GM12878 (cell line): ENCODE measurements around the gene ZNF805.

Experiments used
- PAX8 ChIP-seq: fragments of 450-650 bp; IDR thresholded peaks from 2 replicates; pipeline ENCODE4 v1.6.1; 2017; ENCODE audit warnings: mild to moderate bottlenecking, moderate library complexity
- YY1 ChIP-seq: IDR thresholded peaks from 2 replicates; pipeline ENCODE4 v1.6.1; 2011; ENCODE audit warnings: low read depth, mild to moderate bottlenecking, low read length
- ZNF274 ChIP-seq: IDR thresholded peaks from one replicate; pipeline ENCODE4 v1.8.0; 2011; ENCODE audit not compliant: insufficient read length, insufficient read depth
- TF ChIP-seq, protein P1 (sequence below), 3 experiments: IDR thresholded peaks in 2 of 3; conservative IDR thresholded peaks in 1 of 3; 2 replicates each; pipeline ENCODE4 v1.5.1; 2011; ENCODE audit warnings: low read depth in 3 of 3, low read length in 3 of 3, mild to moderate bottlenecking in 3 of 3, control low read depth in 2 of 3, moderate library complexity in 2 of 3, inconsistent platforms in 1 of 3, mixed read lengths in 1 of 3; ENCODE audit not compliant: control insufficient read depth in 2 of 3, insufficient read depth in 1 of 3; ENCODE audit errors: extremely low read depth in 1 of 3
- TF ChIP-seq, protein P2 (sequence below): IDR thresholded peaks from 2 replicates; pipeline ENCODE4 v1.6.1; 2011; ENCODE audit warnings: low read depth, low read length, improper control_type of control experiment, borderline replicate concordance

DNA sequence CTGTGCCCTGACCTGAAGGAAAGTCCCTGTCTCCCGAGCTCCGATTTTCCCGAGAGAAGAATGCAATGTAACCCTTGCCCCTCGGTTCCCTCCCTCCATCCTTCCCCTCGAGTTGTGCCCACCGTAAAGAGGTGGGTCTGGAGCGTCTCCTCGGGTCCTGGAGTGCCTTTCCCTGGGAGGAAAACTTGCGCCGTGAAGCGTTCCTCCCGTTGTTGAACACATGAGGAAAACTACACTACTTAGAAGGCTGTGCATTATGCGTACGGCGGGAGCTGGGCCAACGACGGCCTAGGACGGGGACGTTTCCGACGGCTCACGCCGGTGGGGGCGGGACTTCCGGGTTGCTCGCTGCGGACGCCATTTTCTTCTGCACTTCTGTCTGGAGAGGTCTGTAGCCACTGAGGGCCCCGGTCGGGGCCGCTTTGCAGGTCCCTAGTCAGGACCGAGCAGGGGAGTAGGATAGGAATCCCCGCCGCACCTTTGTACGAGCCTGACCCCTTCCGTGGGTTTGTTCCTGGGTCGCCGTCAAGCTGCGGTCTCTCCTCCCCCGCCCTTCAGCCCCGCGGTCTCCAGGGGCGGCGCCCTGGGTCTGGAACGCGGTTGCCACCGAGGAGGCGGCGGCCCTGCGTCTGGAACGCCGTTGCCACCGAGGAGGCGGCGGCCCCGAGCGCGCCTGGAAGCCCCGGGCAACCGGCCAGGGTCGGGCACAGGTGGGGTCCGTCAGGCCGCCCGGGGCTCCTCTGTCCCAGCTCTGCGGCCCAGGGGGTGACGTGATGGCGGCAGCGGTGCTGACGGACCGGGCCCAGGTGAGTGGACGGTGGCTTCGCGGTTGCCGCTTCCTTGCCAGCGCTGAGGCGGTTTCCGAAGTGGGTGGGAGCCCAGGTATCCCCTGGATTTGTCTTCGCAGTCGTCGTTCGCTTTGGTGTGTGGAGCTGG is 49.0 kb upstream of the ZNF805 start, which contains the start of gene ZNF264:
- TF ChIP-seq YY1 (peak; percentile 96), ZNF274 (no peak), PAX8 (no peak)
- TF ChIP-seq, protein P1, sequence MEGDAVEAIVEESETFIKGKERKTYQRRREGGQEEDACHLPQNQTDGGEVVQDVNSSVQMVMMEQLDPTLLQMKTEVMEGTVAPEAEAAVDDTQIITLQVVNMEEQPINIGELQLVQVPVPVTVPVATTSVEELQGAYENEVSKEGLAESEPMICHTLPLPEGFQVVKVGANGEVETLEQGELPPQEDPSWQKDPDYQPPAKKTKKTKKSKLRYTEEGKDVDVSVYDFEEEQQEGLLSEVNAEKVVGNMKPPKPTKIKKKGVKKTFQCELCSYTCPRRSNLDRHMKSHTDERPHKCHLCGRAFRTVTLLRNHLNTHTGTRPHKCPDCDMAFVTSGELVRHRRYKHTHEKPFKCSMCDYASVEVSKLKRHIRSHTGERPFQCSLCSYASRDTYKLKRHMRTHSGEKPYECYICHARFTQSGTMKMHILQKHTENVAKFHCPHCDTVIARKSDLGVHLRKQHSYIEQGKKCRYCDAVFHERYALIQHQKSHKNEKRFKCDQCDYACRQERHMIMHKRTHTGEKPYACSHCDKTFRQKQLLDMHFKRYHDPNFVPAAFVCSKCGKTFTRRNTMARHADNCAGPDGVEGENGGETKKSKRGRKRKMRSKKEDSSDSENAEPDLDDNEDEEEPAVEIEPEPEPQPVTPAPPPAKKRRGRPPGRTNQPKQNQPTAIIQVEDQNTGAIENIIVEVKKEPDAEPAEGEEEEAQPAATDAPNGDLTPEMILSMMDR (IDR thresholded peaks at IDR 0.05 in 2 of 3, conservative IDR thresholded peaks at IDR 0.05 in 1 of 3; ENCODE audit: control insufficient read depth in 2 of 3, extremely low read depth in 1 of 3, insufficient read depth in 1 of 3, low read depth in 3 of 3, low read length in 3 of 3): 0 out of 6 replicates have a peak, but pooled peaks of 1 of the 3 experiments have one; percentile 2
- TF ChIP-seq, protein P2, sequence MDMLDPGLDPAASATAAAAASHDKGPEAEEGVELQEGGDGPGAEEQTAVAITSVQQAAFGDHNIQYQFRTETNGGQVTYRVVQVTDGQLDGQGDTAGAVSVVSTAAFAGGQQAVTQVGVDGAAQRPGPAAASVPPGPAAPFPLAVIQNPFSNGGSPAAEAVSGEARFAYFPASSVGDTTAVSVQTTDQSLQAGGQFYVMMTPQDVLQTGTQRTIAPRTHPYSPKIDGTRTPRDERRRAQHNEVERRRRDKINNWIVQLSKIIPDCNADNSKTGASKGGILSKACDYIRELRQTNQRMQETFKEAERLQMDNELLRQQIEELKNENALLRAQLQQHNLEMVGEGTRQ: no peak
